Trophoblast cell (in vitro differentiated cells and primary cell): ENCODE data around the gene ENTHD1.
"Not testable (repeated sequence)": the region's sequence is repeated elsewhere in the genome, so short reads cannot be mapped to it uniquely, and the experiment has no call there.

ENCODE experiments used
- DNase-seq, 2 donors: peaks; one replicate each; pipeline ENCODE4 v3.0.0-alpha.2; 2016
- H2AFZ ChIP-seq: 2 replicates; pipeline ENCODE4 v1.6.1; 2013; ENCODE audit warnings: low read length, moderate library complexity, mild to moderate bottlenecking; ENCODE audit not compliant: insufficient read depth, poor library complexity
- H2AK5ac ChIP-seq: 2 replicates; pipeline ENCODE4 v1.6.1; 2013; ENCODE audit warnings: mild to moderate bottlenecking, low read length
- H2BK120ac ChIP-seq: 2 replicates; pipeline ENCODE4 v1.6.1; 2013; ENCODE audit warnings: low read length, mild to moderate bottlenecking, moderate library complexity; ENCODE audit not compliant: insufficient read depth, poor library complexity
- H2BK12ac ChIP-seq: 2 replicates; pipeline ENCODE4 v1.6.1; 2013; ENCODE audit warnings: mild to moderate bottlenecking, low read length, moderate library complexity
- H2BK5ac ChIP-seq: 2 replicates; pipeline ENCODE4 v1.6.1; 2013; ENCODE audit warnings: low read length, low read depth, moderate library complexity, mild to moderate bottlenecking; ENCODE audit not compliant: poor library complexity
- H3K14ac ChIP-seq: 2 replicates; pipeline ENCODE4 v1.6.1; 2013; ENCODE audit warnings: mild to moderate bottlenecking, low read length
- H3K18ac ChIP-seq: 2 replicates; pipeline ENCODE4 v1.6.1; 2013; ENCODE audit warnings: mild to moderate bottlenecking, low read length
- H3K23ac ChIP-seq: 2 replicates; pipeline ENCODE4 v1.6.1; 2013; ENCODE audit warnings: low read length
- H3K27ac ChIP-seq: 2 replicates; pipeline ENCODE4 v1.5.1; 2013; ENCODE audit warnings: low read depth, mild to moderate bottlenecking, inconsistent platforms, low read length, moderate library complexity
- H3K27me3 ChIP-seq: 2 replicates; pipeline ENCODE4 v1.6.1; 2013; ENCODE audit warnings: inconsistent platforms, mild to moderate bottlenecking, low read length, moderate library complexity; ENCODE audit not compliant: insufficient read depth
- H3K36me3 ChIP-seq, 2 experiments: 1 replicate in 1 of 2; 2 replicates in 1 of 2; pipeline ENCODE4 v1.6.1; 2013; ENCODE audit warnings: low read length in 2 of 2, mild to moderate bottlenecking in 2 of 2, moderate library complexity in 1 of 2; ENCODE audit not compliant: insufficient read depth in 2 of 2, control insufficient read depth in 1 of 2
- H3K4ac ChIP-seq: 2 replicates; pipeline ENCODE4 v1.6.1; 2013; ENCODE audit warnings: low read depth, mild to moderate bottlenecking, low read length, moderate library complexity
- H3K4me1 ChIP-seq, 2 experiments: 1 replicate in 1 of 2; 2 replicates in 1 of 2; pipeline ENCODE4 v1.6.1; 2013; ENCODE audit warnings: low read length in 2 of 2, mild to moderate bottlenecking in 2 of 2, moderate library complexity in 1 of 2; ENCODE audit not compliant: insufficient read depth in 2 of 2, control insufficient read depth in 1 of 2
- H3K4me2 ChIP-seq: 2 replicates; pipeline ENCODE4 v1.6.1; 2013; ENCODE audit warnings: inconsistent platforms, mild to moderate bottlenecking, low read length, moderate library complexity
- H3K4me3 ChIP-seq: 2 replicates; pipeline ENCODE4 v1.5.1; 2013; ENCODE audit warnings: mild to moderate bottlenecking, low read depth, low read length, inconsistent platforms
- H3K79me1 ChIP-seq: one replicate; pipeline ENCODE4 v1.6.1; 2013; ENCODE audit warnings: low read length
- H3K79me2 ChIP-seq: 2 replicates; pipeline ENCODE4 v1.6.1; 2013; ENCODE audit warnings: low read length, mild to moderate bottlenecking; ENCODE audit not compliant: control insufficient read depth, insufficient read depth, poor library complexity
- H3K9ac ChIP-seq: 2 replicates; pipeline ENCODE4 v1.6.1; 2013; ENCODE audit warnings: mild to moderate bottlenecking, low read length
- H3K9me3 ChIP-seq: 2 replicates; pipeline ENCODE4 v1.6.1; 2013; ENCODE audit warnings: low read depth, mild to moderate bottlenecking, control low read depth, inconsistent platforms, low read length; ENCODE audit not compliant: insufficient read depth
- H4K12ac ChIP-seq: 2 replicates; pipeline ENCODE4 v1.6.1; 2013; ENCODE audit warnings: low read depth, mild to moderate bottlenecking, low read length, moderate library complexity
- H4K8ac ChIP-seq: 2 replicates; pipeline ENCODE4 v1.6.1; 2013; ENCODE audit warnings: low read depth, mild to moderate bottlenecking, low read length, moderate library complexity
- H4K91ac ChIP-seq: one replicate; pipeline ENCODE4 v1.6.1; 2013; ENCODE audit warnings: low read depth, mild to moderate bottlenecking, low read length, moderate library complexity
- WGBS: extraction: QIAGEN DNeasy Blood & Tissue Kit; methylation state at CpG from one replicate; pipeline ENCODE4 v1.1.7; 2013; ENCODE audit warnings: missing lambda C conversion rate; ENCODE audit not compliant: insufficient read length, insufficient coverage; ENCODE audit errors: extremely low coverage; 5-methylcytosine and 5-hydroxymethylcytosine counted together

The ENTHD1 gene

GRCh38 chr22:39847477-39847876 lies 46.1 kb downstream of the ENTHD1 start:
- Histone ChIP-seq H2BK120ac (no peak overlapping the region), H3K4me1 (no peaks in the 10 kb centered on the region), H4K12ac (no peak overlapping the region), H3K79me2 (no peaks in the 10 kb centered on the region), H3K27ac (no peak overlapping the region), H3K9me3 (peaks cover 3% of the 10 kb centered on the region), H3K4me3 (no peak overlapping the region), H3K23ac (no peak overlapping the region), H4K91ac (no peak overlapping the region), H3K14ac (no peak overlapping the region), H3K4me2 (no peak overlapping the region), H3K4ac (no peak overlapping the region), H2AFZ (no peak overlapping the region), H3K36me3 (no peaks in the 10 kb centered on the region), H3K27me3 (no peaks in the 10 kb centered on the region), H3K9ac (no peak overlapping the region), H4K8ac (no peak overlapping the region), H2BK12ac (no peak overlapping the region), H3K18ac (no peak overlapping the region), H2BK5ac (no peak overlapping the region), H2AK5ac (no peak overlapping the region), H3K79me1 (no peaks in the 10 kb centered on the region)
- WGBS, result no CpG with 5 or more reads among the region's 3 CpGs
- DNase-seq, result no peak

- H3K79me2 ChIP-seq, H3K23ac ChIP-seq, H3K9me3 ChIP-seq, H3K27ac ChIP-seq, H3K9ac ChIP-seq, H3K14ac ChIP-seq, H3K4me3 ChIP-seq, H3K36me3 ChIP-seq, H4K12ac ChIP-seq, H4K91ac ChIP-seq, H2BK5ac ChIP-seq, H3K4me1 ChIP-seq, H3K4me2 ChIP-seq, H3K18ac ChIP-seq, H2BK120ac ChIP-seq, H4K8ac ChIP-seq, H3K4ac ChIP-seq, H3K27me3 ChIP-seq, H2BK12ac ChIP-seq, H3K79me1 ChIP-seq, DNase-seq, H2AK5ac ChIP-seq, H2AFZ ChIP-seq: not testable (repeated sequence)
- WGBS, result no CpG with 5 or more reads among the region's 1 CpG
These were observed 47.0 kb downstream of the ENTHD1 start for GRCh38 chr22:39846539-39846938.

- no peaks in the 10 kb centered on the region for H3K4me1 ChIP-seq
- no peak overlapping the region for H2AK5ac ChIP-seq
- H3K27ac ChIP-seq, result no peak overlapping the region
- H3K79me2 ChIP-seq, result no peaks in the 10 kb centered on the region
- no peak overlapping the region for H3K9ac ChIP-seq
- H2BK12ac ChIP-seq, result no peak overlapping the region
- H3K18ac ChIP-seq, result no peak overlapping the region
- H2BK120ac ChIP-seq, result no peak overlapping the region
- H2AFZ ChIP-seq, result no peak overlapping the region
- no peak overlapping the region for H4K12ac ChIP-seq
- no peak for DNase-seq
- no CpG with 5 or more reads among the region's 3 CpGs for WGBS
- H2BK5ac ChIP-seq, result no peak overlapping the region
- H3K4me2 ChIP-seq, result no peak overlapping the region
- H3K23ac ChIP-seq, result no peak overlapping the region
- H3K14ac ChIP-seq, result no peak overlapping the region
- H4K8ac ChIP-seq, result no peak overlapping the region
- H3K4me3 ChIP-seq, result no peak overlapping the region
- no peak overlapping the region for H4K91ac ChIP-seq
- peaks cover 3% of the 10 kb centered on the region for H3K9me3 ChIP-seq
- H3K27me3 ChIP-seq, result no peaks in the 10 kb centered on the region
- H3K4ac ChIP-seq, result no peak overlapping the region
- H3K79me1 ChIP-seq, result no peaks in the 10 kb centered on the region
- no peaks in the 10 kb centered on the region for H3K36me3 ChIP-seq
These were observed 48.0 kb downstream of the ENTHD1 start for GRCh38 chr22:39845529-39845928.

GRCh38 chr22:39839917-39840510 lies 53.5 kb downstream of the ENTHD1 start:
- Histone ChIP-seq H3K14ac (no peak overlapping the region), H3K9me3 (peaks cover 3% of the 10 kb centered on the region), H3K23ac (no peak overlapping the region), H3K4me2 (no peak overlapping the region), H2BK12ac (no peak overlapping the region), H3K4ac (no peak overlapping the region), H2BK120ac (no peak overlapping the region), H3K9ac (no peak overlapping the region), H2AFZ (no peak overlapping the region), H4K8ac (no peak overlapping the region), H3K4me1 (no peaks in the 10 kb centered on the region), H3K27ac (no peak overlapping the region), H3K36me3 (no peaks in the 10 kb centered on the region), H4K12ac (no peak overlapping the region), H2BK5ac (no peak overlapping the region), H2AK5ac (no peak overlapping the region), H3K18ac (no peak overlapping the region), H4K91ac (no peak overlapping the region), H3K79me2 (no peaks in the 10 kb centered on the region), H3K27me3 (no peaks in the 10 kb centered on the region), H3K4me3 (no peak overlapping the region), H3K79me1 (no peaks in the 10 kb centered on the region)
- no CpG with 5 or more reads among the region's 5 CpGs for WGBS
- no peak for DNase-seq
